Measurements from ENCODE around the gene MAP4K5. TPM values are rescaled to one million over a fixed set of nuclear protein-coding genes. Genes with fewer than 3 reads are reported as not detected.
"Not testable (repeated sequence)": the region's sequence is repeated elsewhere in the genome, so short reads cannot be mapped to it uniquely, and the experiment has no call there.

MAP4K5 gene
- total RNA-seq, 1 donor from 2014 or later, result 93.1 TPM

DNA sequence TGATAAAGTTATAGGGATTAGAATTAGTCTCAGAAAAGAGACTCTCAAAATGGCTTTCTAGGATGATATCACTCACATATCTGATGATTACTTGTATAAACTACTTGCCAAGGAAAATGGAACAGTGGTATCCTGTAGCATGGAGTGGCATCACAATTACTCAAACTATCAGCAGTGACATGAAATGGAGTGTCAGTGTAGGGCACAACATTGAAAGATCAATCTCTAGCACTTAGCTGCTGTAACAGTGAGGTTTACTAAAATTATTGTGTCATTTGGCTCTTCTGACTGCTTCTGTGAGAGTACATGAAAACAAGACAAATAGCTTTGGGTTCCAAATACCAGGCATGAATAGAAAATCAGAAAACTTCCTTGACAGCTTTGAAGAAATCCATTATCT, 6.7 kb upstream of the MAP4K5 start:
- Mint-ChIP-seq H3K9me3 (ENCODE audit: unreplicated experiment) (peaks cover 16% of the 10 kb centered on the region), H3K4me1 (ENCODE audit: low read depth, unreplicated experiment) (peaks cover under 1% of the 10 kb centered on the region), H3K27me3 (ENCODE audit: low read depth, unreplicated experiment) (no peaks in the 10 kb centered on the region), H3K36me3 (ENCODE audit: low read depth, unreplicated experiment) (peaks cover 10% of the 10 kb centered on the region), H3K4me3 (ENCODE audit: unreplicated experiment) (no peak overlapping the region), H3K27ac (ENCODE audit: unreplicated experiment) (no peak overlapping the region)
- Histone ChIP-seq H3K36me3 (ENCODE audit: insufficient read depth, low read length) (no peaks in the 10 kb centered on the region), H3K4me1 (ENCODE audit: insufficient read depth, low read length) (no peaks in the 10 kb centered on the region), H2AFZ (ENCODE audit: low read depth, low read length) (no peak overlapping the region), H3K9me3 (ENCODE audit: insufficient read depth, low read depth, low read length) (no peaks in the 10 kb centered on the region), H3K4me3 (ENCODE audit: insufficient read depth, low read depth, low read length) (no peak overlapping the region), H4K20me1 (ENCODE audit: insufficient read depth, low read length) (no peaks in the 10 kb centered on the region), H3K79me2 (ENCODE audit: insufficient read depth, low read length) (no peaks in the 10 kb centered on the region), H3K27me3 (ENCODE audit: insufficient read depth, low read length) (no peaks in the 10 kb centered on the region), H3K4me2 (ENCODE audit: low read length) (no peak overlapping the region), H3K9ac (ENCODE audit: low read length) (no peak overlapping the region), H3K27ac (ENCODE audit: low read depth, low read length) (no peak overlapping the region)
- TF ChIP-seq EZH2 (IDR thresholded peaks at IDR 0.05; ENCODE audit: insufficient read depth, low read length), result no peak
- TF ChIP-seq, protein P1, sequence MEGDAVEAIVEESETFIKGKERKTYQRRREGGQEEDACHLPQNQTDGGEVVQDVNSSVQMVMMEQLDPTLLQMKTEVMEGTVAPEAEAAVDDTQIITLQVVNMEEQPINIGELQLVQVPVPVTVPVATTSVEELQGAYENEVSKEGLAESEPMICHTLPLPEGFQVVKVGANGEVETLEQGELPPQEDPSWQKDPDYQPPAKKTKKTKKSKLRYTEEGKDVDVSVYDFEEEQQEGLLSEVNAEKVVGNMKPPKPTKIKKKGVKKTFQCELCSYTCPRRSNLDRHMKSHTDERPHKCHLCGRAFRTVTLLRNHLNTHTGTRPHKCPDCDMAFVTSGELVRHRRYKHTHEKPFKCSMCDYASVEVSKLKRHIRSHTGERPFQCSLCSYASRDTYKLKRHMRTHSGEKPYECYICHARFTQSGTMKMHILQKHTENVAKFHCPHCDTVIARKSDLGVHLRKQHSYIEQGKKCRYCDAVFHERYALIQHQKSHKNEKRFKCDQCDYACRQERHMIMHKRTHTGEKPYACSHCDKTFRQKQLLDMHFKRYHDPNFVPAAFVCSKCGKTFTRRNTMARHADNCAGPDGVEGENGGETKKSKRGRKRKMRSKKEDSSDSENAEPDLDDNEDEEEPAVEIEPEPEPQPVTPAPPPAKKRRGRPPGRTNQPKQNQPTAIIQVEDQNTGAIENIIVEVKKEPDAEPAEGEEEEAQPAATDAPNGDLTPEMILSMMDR (IDR thresholded peaks at IDR 0.05; ENCODE audit: insufficient read depth, low read depth, low read length), result no peak
- DNase-seq (ENCODE audit: low read depth) (no peak), FAIRE-seq (no peak)

DNA sequence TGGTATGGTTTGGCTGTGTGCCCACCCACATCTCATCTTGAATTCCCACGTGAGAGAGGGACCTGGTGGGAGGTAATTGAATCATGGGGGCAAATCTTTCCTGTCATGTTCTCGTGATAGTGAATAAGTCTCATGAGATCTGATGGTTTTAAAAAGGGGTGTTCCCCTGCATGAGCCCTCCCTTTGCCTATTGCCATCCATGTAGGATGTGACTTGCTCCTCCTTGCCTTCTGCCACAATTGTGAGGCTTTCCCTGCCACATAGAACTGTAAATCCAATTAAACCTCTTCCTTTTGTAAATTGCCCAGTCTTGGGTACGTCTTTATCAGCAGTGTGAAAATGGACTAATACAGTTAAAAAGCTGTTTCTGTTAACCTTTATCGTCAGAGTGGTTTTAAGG, 5.7 kb upstream of the MAP4K5 start:
- not testable (repeated sequence) for FAIRE-seq; H3K9ac ChIP-seq (ENCODE audit: low read length); H4K20me1 ChIP-seq (ENCODE audit: insufficient read depth, low read length); H3K27me3 Mint-ChIP-seq (ENCODE audit: low read depth, unreplicated experiment); H3K4me3 ChIP-seq (ENCODE audit: insufficient read depth, low read depth, low read length); H3K4me1 Mint-ChIP-seq (ENCODE audit: low read depth, unreplicated experiment); H3K27ac Mint-ChIP-seq (ENCODE audit: unreplicated experiment); H3K36me3 Mint-ChIP-seq (ENCODE audit: low read depth, unreplicated experiment); H3K4me2 ChIP-seq (ENCODE audit: low read length); H3K4me1 ChIP-seq (ENCODE audit: insufficient read depth, low read length); H3K27ac ChIP-seq (ENCODE audit: low read depth, low read length); H3K9me3 ChIP-seq (ENCODE audit: insufficient read depth, low read depth, low read length); H3K4me3 Mint-ChIP-seq (ENCODE audit: unreplicated experiment); H3K36me3 ChIP-seq (ENCODE audit: insufficient read depth, low read length); H2AFZ ChIP-seq (ENCODE audit: low read depth, low read length); H3K27me3 ChIP-seq (ENCODE audit: insufficient read depth, low read length); H3K79me2 ChIP-seq (ENCODE audit: insufficient read depth, low read length); DNase-seq (ENCODE audit: low read depth)
- peaks cover 13% of the 10 kb centered on the region for H3K9me3 Mint-ChIP-seq (ENCODE audit: unreplicated experiment)

DNA sequence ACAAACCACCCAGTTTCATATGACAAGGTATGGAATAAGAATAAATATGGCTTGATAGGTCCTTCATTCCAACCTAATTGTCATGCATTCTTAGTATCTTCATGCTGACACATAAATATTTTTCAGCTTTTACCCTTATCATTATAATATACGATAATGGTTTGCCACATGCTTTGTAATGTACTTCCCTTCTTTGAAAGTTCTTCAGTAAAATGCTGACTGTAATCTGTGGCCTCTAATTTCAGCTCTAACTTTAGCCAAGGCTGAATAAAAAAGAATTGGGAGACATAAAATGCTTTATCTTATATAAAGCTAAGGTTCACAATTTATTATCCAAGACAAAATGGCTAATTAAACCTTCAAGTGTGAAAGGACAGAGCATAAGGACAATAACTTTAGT, 2.6 kb upstream of the MAP4K5 start:
- no peaks in the 10 kb centered on the region for H3K27me3 Mint-ChIP-seq (ENCODE audit: low read depth, unreplicated experiment)
- peaks cover 13% of the 10 kb centered on the region for H3K9me3 Mint-ChIP-seq (ENCODE audit: unreplicated experiment)
- no peaks in the 10 kb centered on the region for H3K36me3 ChIP-seq (ENCODE audit: insufficient read depth, low read length)
- no peaks in the 10 kb centered on the region for H3K27me3 ChIP-seq (ENCODE audit: insufficient read depth, low read length)
- DNase-seq (ENCODE audit: low read depth), result no peak
- no peak overlapping the region for H2AFZ ChIP-seq (ENCODE audit: low read depth, low read length)
- peaks cover 10% of the 10 kb centered on the region for H3K4me1 Mint-ChIP-seq (ENCODE audit: low read depth, unreplicated experiment)
- peaks cover 11% of the 10 kb centered on the region for H3K36me3 Mint-ChIP-seq (ENCODE audit: low read depth, unreplicated experiment)
- H3K27ac ChIP-seq (ENCODE audit: low read depth, low read length), result no peak overlapping the region
- H3K4me2 ChIP-seq (ENCODE audit: low read length), result no peak overlapping the region
- H4K20me1 ChIP-seq (ENCODE audit: insufficient read depth, low read length), result peaks cover 15% of the 10 kb centered on the region
- H3K9me3 ChIP-seq (ENCODE audit: insufficient read depth, low read depth, low read length), result no peaks in the 10 kb centered on the region
- H3K4me3 Mint-ChIP-seq (ENCODE audit: unreplicated experiment), result no peak overlapping the region
- H3K79me2 ChIP-seq (ENCODE audit: insufficient read depth, low read length), result peaks cover 26% of the 10 kb centered on the region
- no peak overlapping the region for H3K4me3 ChIP-seq (ENCODE audit: insufficient read depth, low read depth, low read length)
- no peak overlapping the region for H3K9ac ChIP-seq (ENCODE audit: low read length)
- TF ChIP-seq, protein P1 (IDR thresholded peaks at IDR 0.05; ENCODE audit: insufficient read depth, low read depth, low read length), result no peak
- no peak for TF ChIP-seq EZH2 (IDR thresholded peaks at IDR 0.05; ENCODE audit: insufficient read depth, low read length)
- peaks cover 7% of the 10 kb centered on the region for H3K4me1 ChIP-seq (ENCODE audit: insufficient read depth, low read length)
- no peak for FAIRE-seq
- H3K27ac Mint-ChIP-seq (ENCODE audit: unreplicated experiment), result no peak overlapping the region

All from astrocyte (in vitro differentiated cells and primary cell).